IMR-90 (cell line): ENCODE results near the gene TPGS1. TPM values are rescaled to one million over a fixed set of nuclear protein-coding genes. Genes with fewer than 3 reads are reported as not detected.

Experiments
- ATAC-seq: fragments of 200-7000 bp; cut with Tn5 transposase; 2 replicates; pipeline ENCODE4 v1.9.1; 2020; ENCODE audit warnings: low read depth, mild to moderate bottlenecking, moderate library complexity
- BruUV-seq: library from RNA; stranded (reverse); fragments of 400-500 nt; replicated peaks from 2 replicates; lab custom pipeline; 2021; lab: Mats Ljungman, UMichigan
- CTCF ChIA-PET: fragments of 300-600 bp; formaldehyde crosslinking; extraction: SDS; loops from one replicate; lab custom pipeline; 2021; ENCODE audit warnings: antibody characterized with exemption; lab: Yijun Ruan, JAX
- POLR2A ChIA-PET: fragments of 300-600 bp; sonication (Branson Sonifier 250); formaldehyde crosslinking; loops from one replicate; lab custom pipeline; 2022; ENCODE audit warnings: antibody characterized with exemption; ENCODE audit not compliant: unreplicated experiment; lab: Charles Lee
- DNase-seq: peaks from one replicate; pipeline ENCODE4 v3.0.0; 2013
- H2AFZ ChIP-seq: replicated peaks from 2 replicates; pipeline ENCODE3; 2013; ENCODE audit warnings: low read length, mild to moderate bottlenecking; ENCODE audit not compliant: poor library complexity
- H2AK5ac ChIP-seq: 2 replicates; pipeline ENCODE4 v1.6.1; 2013; ENCODE audit warnings: low read depth, low read length, inconsistent platforms
- H2AK9ac ChIP-seq: replicated peaks from 2 replicates; pipeline ENCODE3; 2013; ENCODE audit warnings: mild to moderate bottlenecking, low read depth, low read length, moderate library complexity; ENCODE audit not compliant: poor library complexity
- H2BK120ac ChIP-seq: 2 replicates; pipeline ENCODE4 v1.6.1; 2013; ENCODE audit warnings: low read depth, low read length, inconsistent platforms
- H2BK15ac ChIP-seq: 3 replicates; pipeline ENCODE4 v1.6.1; 2013; ENCODE audit warnings: low read depth, low read length, inconsistent platforms
- H2BK20ac ChIP-seq: 2 replicates; pipeline ENCODE4 v1.6.1; 2013; ENCODE audit warnings: low read depth, mild to moderate bottlenecking, inconsistent platforms, low read length, moderate library complexity
- H2BK5ac ChIP-seq: 2 replicates; pipeline ENCODE4 v1.6.1; 2013; ENCODE audit warnings: mild to moderate bottlenecking, low read depth, low read length, inconsistent platforms; ENCODE audit not compliant: poor library complexity, severe bottlenecking
- H3K14ac ChIP-seq: replicated peaks from 2 replicates; pipeline ENCODE4 v1.6.1; 2013; ENCODE audit warnings: low read depth, low read length, inconsistent platforms
- H3K18ac ChIP-seq: 2 replicates; pipeline ENCODE4 v1.6.1; 2013; ENCODE audit warnings: low read depth, low read length, control low read depth
- H3K23ac ChIP-seq: 2 replicates; pipeline ENCODE4 v1.6.1; 2013; ENCODE audit warnings: low read depth, low read length, inconsistent platforms
- H3K27ac ChIP-seq: 2 replicates; pipeline ENCODE4 v1.5.1; 2013; ENCODE audit warnings: mild to moderate bottlenecking, control low read depth, low read length; ENCODE audit not compliant: insufficient read depth
- H3K27me3 ChIP-seq: 2 replicates; pipeline ENCODE4 v1.6.1; 2013; ENCODE audit warnings: low read length; ENCODE audit not compliant: control insufficient read depth, insufficient read depth
- H3K36me3 ChIP-seq: 2 replicates; pipeline ENCODE4 v1.6.1; 2013; ENCODE audit warnings: low read length, mixed read lengths; ENCODE audit not compliant: control insufficient read depth, insufficient read depth
- H3K4ac ChIP-seq: 2 replicates; pipeline ENCODE4 v1.6.1; 2013; ENCODE audit warnings: low read depth, low read length, inconsistent platforms
- H3K4me1 ChIP-seq: 2 replicates; pipeline ENCODE4 v1.6.1; 2013; ENCODE audit warnings: low read length, mixed read lengths; ENCODE audit not compliant: control insufficient read depth, insufficient read depth
- H3K4me2 ChIP-seq: 2 replicates; pipeline ENCODE4 v1.6.1; 2013; ENCODE audit warnings: low read depth, mild to moderate bottlenecking, control low read depth, low read length, moderate library complexity
- H3K4me3 ChIP-seq: 2 replicates; pipeline ENCODE4 v1.5.1; 2013; ENCODE audit warnings: low read depth, mild to moderate bottlenecking, control low read depth, low read length, moderate library complexity; ENCODE audit not compliant: insufficient read depth
- H3K56ac ChIP-seq: 2 replicates; pipeline ENCODE4 v1.6.1; 2013; ENCODE audit warnings: low read length, inconsistent platforms; ENCODE audit not compliant: insufficient read depth; ENCODE audit errors: extremely low read depth
- H3K79me1 ChIP-seq, 2 experiments: 2 replicates each; pipeline ENCODE4 v1.6.1; 2013; ENCODE audit warnings: low read length in 2 of 2, inconsistent platforms in 1 of 2, low read depth in 1 of 2
- H3K9ac ChIP-seq: 2 replicates; pipeline ENCODE4 v1.6.1; 2013; ENCODE audit warnings: low read depth, low read length, control low read depth
- H3K9me1 ChIP-seq: 2 replicates; pipeline ENCODE4 v1.6.1; 2013; ENCODE audit warnings: low read length, inconsistent platforms; ENCODE audit not compliant: insufficient read depth
- H3K9me3 ChIP-seq: 2 replicates; pipeline ENCODE4 v1.6.1; 2013; ENCODE audit warnings: low read length; ENCODE audit not compliant: control insufficient read depth, insufficient read depth
- H4K20me1 ChIP-seq: 2 replicates; pipeline ENCODE4 v1.6.1; 2013; ENCODE audit warnings: low read length, inconsistent platforms; ENCODE audit not compliant: insufficient read depth
- H4K5ac ChIP-seq: 2 replicates; pipeline ENCODE4 v1.6.1; 2013; ENCODE audit warnings: mild to moderate bottlenecking, low read depth, low read length, control low read depth
- H4K8ac ChIP-seq, 2 experiments: 2 replicates each; pipeline ENCODE4 v1.6.1; 2013; ENCODE audit warnings: low read depth in 2 of 2, low read length in 2 of 2, control low read depth in 1 of 2, inconsistent platforms in 1 of 2
- H4K91ac ChIP-seq: 2 replicates; pipeline ENCODE4 v1.6.1; 2013; ENCODE audit warnings: low read depth, low read length, inconsistent platforms; ENCODE audit not compliant: insufficient read depth
- BHLHE40 ChIP-seq: fragments of 150-350 bp; IDR thresholded peaks from 2 replicates; pipeline ENCODE4 v1.6.1; 2016; ENCODE audit warnings: mild to moderate bottlenecking, low read depth, low read length
- CEBPB ChIP-seq: IDR thresholded peaks from 2 replicates; pipeline ENCODE4 v1.6.1; 2012; ENCODE audit warnings: low read depth, low read length, improper control_type of control experiment
- CTCF ChIP-seq: conservative IDR thresholded peaks from 2 replicates; pipeline ENCODE4 v1.5.1; 2012; ENCODE audit warnings: mild to moderate bottlenecking, low read depth, low read length, improper control_type of control experiment
- FOS ChIP-seq: fragments of 150-350 bp; IDR thresholded peaks from 2 replicates; pipeline ENCODE4 v1.6.1; 2016; ENCODE audit warnings: low read depth, low read length
- MAFK ChIP-seq: IDR thresholded peaks from 2 replicates; pipeline ENCODE4 v1.6.1; 2012; ENCODE audit warnings: low read depth, low read length, improper control_type of control experiment
- MAZ ChIP-seq: IDR thresholded peaks from 2 replicates; pipeline ENCODE4 v1.6.1; 2012; ENCODE audit warnings: low read depth, mild to moderate bottlenecking, low read length, improper control_type of control experiment, moderate library complexity, borderline replicate concordance
- NFE2L2 ChIP-seq: fragments of 150-350 bp; IDR thresholded peaks from 2 replicates; pipeline ENCODE4 v1.6.1; 2016; ENCODE audit warnings: low read depth, mild to moderate bottlenecking, low read length
- POLR2A ChIP-seq: IDR thresholded peaks from 2 replicates; pipeline ENCODE4 v1.6.1; 2012; ENCODE audit warnings: mild to moderate bottlenecking, low read depth, low read length
- RAD21 ChIP-seq: IDR thresholded peaks from 2 replicates; pipeline ENCODE4 v1.6.1; 2012; ENCODE audit warnings: low read length, improper control_type of control experiment
- RCOR1 ChIP-seq: IDR thresholded peaks from 2 replicates; pipeline ENCODE4 v1.6.1; 2012; ENCODE audit warnings: mild to moderate bottlenecking, low read length, improper control_type of control experiment; ENCODE audit not compliant: insufficient replicate concordance
- RFX5 ChIP-seq: IDR thresholded peaks from 2 replicates; pipeline ENCODE4 v1.8.0; 2012; ENCODE audit warnings: low read depth, mild to moderate bottlenecking, low read length, moderate library complexity
- SMC3 ChIP-seq: fragments of 150-350 bp; IDR thresholded peaks from 2 replicates; pipeline ENCODE4 v1.6.1; 2016; ENCODE audit warnings: low read depth, mild to moderate bottlenecking, antibody characterized with exemption, low read length, moderate library complexity
- USF2 ChIP-seq: fragments of 150-350 bp; IDR thresholded peaks from 2 replicates; pipeline ENCODE4 v1.6.1; 2017; ENCODE audit warnings: mild to moderate bottlenecking, antibody characterized with exemption, low read length, low read depth
- WGBS, 2 experiments: methylation state at CpG; one replicate each; pipeline versions ENCODE4 v1.1.5 to v1.1.7; 2013; ENCODE audit warnings: missing lambda C conversion rate in 2 of 2; ENCODE audit not compliant: insufficient read length in 1 of 2; ENCODE audit errors: extremely low coverage in 2 of 2; 5-methylcytosine and 5-hydroxymethylcytosine counted together
- dilution Hi-C: fragments of 300-500 bp; cut with HindIII; formaldehyde crosslinking; loops from one replicate; pipeline ENCODE4 v1.14.3; 2018; ENCODE audit warnings: low sequenced_read_pairs; ENCODE audit not compliant: unreplicated experiment
- in situ Hi-C: fragments of 300-500 bp; cut with MboI; formaldehyde crosslinking; loops from 3 replicates; pipeline ENCODE4 v1.14.3; 2019; ENCODE audit warnings: low sequenced_read_pairs, inconsistent platforms, mixed read lengths
- intact Hi-C: fragments of 100-400 bp; cut with micrococcal nuclease; formaldehyde crosslinking; loops from 2 replicates; pipeline ENCODE4 v1.10.0; 2022
- polyA plus RNA-seq, 3 experiments: library from polyadenylated mRNA; depleted of rRNA; stranded (reverse); fragments of >200 nt; gene quantifications; 2 replicates each; pipeline ENCODE4 v1.2.3, GENCODE V29; 2012; ENCODE audit warnings: low replicate concordance in 1 of 3
- total RNA-seq: library from RNA; depleted of rRNA; stranded (reverse); fragments of >200 nt; gene quantifications from 2 replicates; pipeline ENCODE4 v1.2.3, GENCODE V29; 2012
- TF ChIP-seq, protein P1 (sequence below): fragments of 150-350 bp; IDR thresholded peaks from 2 replicates; pipeline ENCODE4 v1.6.1; 2016; ENCODE audit warnings: low read depth, mild to moderate bottlenecking, low read length, moderate library complexity, borderline replicate concordance

The TPGS1 gene
- total and polyA plus RNA-seq, 2 of the 4 experiments (the other 2 are of a cell fraction) = 2.7 to 6.3 TPM

GRCh38 chr19:495402-496111 is 11.7 kb upstream of the TPGS1 start:
- no peak overlapping the region for H2BK15ac ChIP-seq
- H2AK9ac ChIP-seq = peak overlapping the region; percentile 55
- ATAC-seq (peak; percentile 78), DNase-seq (peak; percentile 39)
- no peaks in the 10 kb centered on the region for H4K20me1 ChIP-seq
- no peak overlapping the region for H2BK20ac ChIP-seq
- H3K27me3 ChIP-seq = peaks cover 32% of the 10 kb centered on the region
- H3K9me3 ChIP-seq = no peaks in the 10 kb centered on the region
- H3K4me1 ChIP-seq = no peaks in the 10 kb centered on the region; the same call in 1 of the 2 replicates
- H3K4ac ChIP-seq = no peak overlapping the region
- H3K79me1 ChIP-seq = no peaks in the 10 kb centered on the region
- H4K91ac ChIP-seq = no peak overlapping the region
- no peaks in the 10 kb centered on the region for H3K9me1 ChIP-seq
- CTCF ChIA-PET = interaction anchor here (0.9 kb wide), 1 partner anchor 11 kb away, joined by 8 read pairs; no protein-coding TSS in a partner anchor
- dilution Hi-C loops = no loop called here
- no peak overlapping the region for H3K9ac ChIP-seq
- POLR2A ChIA-PET = no interaction called here
- no peak overlapping the region for H3K18ac ChIP-seq
- H3K14ac ChIP-seq = no peak overlapping the region
- no TSS peak for BruUV-seq
- H2BK5ac ChIP-seq = no peak overlapping the region
- H2AK5ac ChIP-seq = no peak overlapping the region
- no peak overlapping the region for H3K27ac ChIP-seq
- no peak overlapping the region for H3K4me2 ChIP-seq
- H2BK120ac ChIP-seq = no peak overlapping the region
- H3K23ac ChIP-seq = no peak overlapping the region
- H3K4me3 ChIP-seq = no peak overlapping the region
- no peak overlapping the region for H4K8ac ChIP-seq
- TF ChIP-seq MAZ (no peak), RCOR1 (no peak), FOS (no peak), RFX5 (no peak), NFE2L2 (no peak), USF2 (no peak), POLR2A (no peak), SMC3 (0 out of 2 replicates have a peak, but pooled peaks have one; percentile 18), CEBPB (no peak), MAFK (no peak), BHLHE40 (no peak), RAD21 (peak; percentile 29), CTCF (peak; percentile 54)
- TF ChIP-seq, protein P1, sequence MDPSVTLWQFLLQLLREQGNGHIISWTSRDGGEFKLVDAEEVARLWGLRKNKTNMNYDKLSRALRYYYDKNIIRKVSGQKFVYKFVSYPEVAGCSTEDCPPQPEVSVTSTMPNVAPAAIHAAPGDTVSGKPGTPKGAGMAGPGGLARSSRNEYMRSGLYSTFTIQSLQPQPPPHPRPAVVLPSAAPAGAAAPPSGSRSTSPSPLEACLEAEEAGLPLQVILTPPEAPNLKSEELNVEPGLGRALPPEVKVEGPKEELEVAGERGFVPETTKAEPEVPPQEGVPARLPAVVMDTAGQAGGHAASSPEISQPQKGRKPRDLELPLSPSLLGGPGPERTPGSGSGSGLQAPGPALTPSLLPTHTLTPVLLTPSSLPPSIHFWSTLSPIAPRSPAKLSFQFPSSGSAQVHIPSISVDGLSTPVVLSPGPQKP = no peak
- intact Hi-C loops = no loop called here
- no peak overlapping the region for H4K5ac ChIP-seq
- H3K56ac ChIP-seq = no peak overlapping the region
- 17% methylated on average over 16 of the region's 32 CpGs; no CpG with 5 or more reads in 1 of the 2 experiments for WGBS, 2 experiments
- no peaks in the 10 kb centered on the region for H3K36me3 ChIP-seq
- peak overlapping the region; percentile 78 for H2AFZ ChIP-seq
- in situ Hi-C loops = no loop called here
